ENCODE measurements around the gene EPB41L4B.
"Not testable (repeated sequence)": the region's sequence is repeated elsewhere in the genome, so short reads cannot be mapped to it uniquely, and the experiment has no call there.

The EPB41L4B gene

GRCh38 chr9:109229682-109230081 lies 91.2 kb downstream of the EPB41L4B start:
- TF ChIP-seq CTCF (IDR thresholded peaks at IDR 0.05; ENCODE audit: insufficient read depth, low read length, poor library complexity, severe bottlenecking) = no peak
- no peaks in the 10 kb centered on the region; the same call in none of the 2 replicates for H3K27me3 ChIP-seq (replicated peaks; ENCODE audit: control insufficient read depth, insufficient read depth, low read length)
- DNase-seq (ENCODE audit: extremely low read depth, insufficient read length) = no peak
- H3K36me3 ChIP-seq (ENCODE audit: control insufficient read depth, insufficient read depth, low read length) = no peaks in the 10 kb centered on the region
- no peak overlapping the region for H3K4me3 ChIP-seq (replicated peaks; ENCODE audit: low read depth, low read length)

- TF ChIP-seq CTCF (IDR thresholded peaks at IDR 0.05; ENCODE audit: insufficient read depth, low read length, poor library complexity, severe bottlenecking) = no peak
- no peak overlapping the region for H3K4me3 ChIP-seq (replicated peaks; ENCODE audit: low read depth, low read length)
- no peaks in the 10 kb centered on the region; the same call in none of the 2 replicates for H3K27me3 ChIP-seq (replicated peaks; ENCODE audit: control insufficient read depth, insufficient read depth, low read length)
- no peaks in the 10 kb centered on the region for H3K36me3 ChIP-seq (ENCODE audit: control insufficient read depth, insufficient read depth, low read length)
- DNase-seq (ENCODE audit: extremely low read depth, insufficient read length) = no peak
Observed at GRCh38 chr9:109228093-109228642, 92.7 kb downstream of the EPB41L4B start.

GRCh38 chr9:109225629-109226028 lies 95.2 kb downstream of the EPB41L4B start:
- H3K36me3 ChIP-seq (ENCODE audit: control insufficient read depth, insufficient read depth, low read length) = no peaks in the 10 kb centered on the region
- H3K4me3 ChIP-seq (replicated peaks; ENCODE audit: low read depth, low read length) = no peak overlapping the region
- DNase-seq (ENCODE audit: extremely low read depth, insufficient read length) = no peak
- no peak for TF ChIP-seq CTCF (IDR thresholded peaks at IDR 0.05; ENCODE audit: insufficient read depth, low read length, poor library complexity, severe bottlenecking)
- H3K27me3 ChIP-seq (replicated peaks; ENCODE audit: control insufficient read depth, insufficient read depth, low read length) = no peaks in the 10 kb centered on the region; the same call in 1 of the 2 replicates

- Histone ChIP-seq H3K27me3 (replicated peaks; ENCODE audit: control insufficient read depth, insufficient read depth, low read length) (no peaks in the 10 kb centered on the region; the same call in 1 of the 2 replicates), H3K36me3 (ENCODE audit: control insufficient read depth, insufficient read depth, low read length) (no peaks in the 10 kb centered on the region), H3K4me3 (replicated peaks; ENCODE audit: low read depth, low read length) (no peak overlapping the region)
- no peak for TF ChIP-seq CTCF (IDR thresholded peaks at IDR 0.05; ENCODE audit: insufficient read depth, low read length, poor library complexity, severe bottlenecking)
- no peak for DNase-seq (ENCODE audit: extremely low read depth, insufficient read length)
Observed at GRCh38 chr9:109224751-109225150, 96.1 kb downstream of the EPB41L4B start.

- not testable (repeated sequence) for H3K36me3 ChIP-seq (ENCODE audit: control insufficient read depth, insufficient read depth, low read length); H3K27me3 ChIP-seq (replicated peaks; ENCODE audit: control insufficient read depth, insufficient read depth, low read length); H3K4me3 ChIP-seq (replicated peaks; ENCODE audit: low read depth, low read length)
- peak; percentile 15 for DNase-seq (ENCODE audit: extremely low read depth, insufficient read length)
Observed at GRCh38 chr9:109218242-109218641, 102.6 kb downstream of the EPB41L4B start.

GRCh38 chr9:109214414-109214813 lies 106.4 kb downstream of the EPB41L4B start:
- no peaks in the 10 kb centered on the region; the same call in none of the 2 replicates for H3K27me3 ChIP-seq (replicated peaks; ENCODE audit: control insufficient read depth, insufficient read depth, low read length)
- no peaks in the 10 kb centered on the region for H3K36me3 ChIP-seq (ENCODE audit: control insufficient read depth, insufficient read depth, low read length)
- no peak overlapping the region for H3K4me3 ChIP-seq (replicated peaks; ENCODE audit: low read depth, low read length)
- TF ChIP-seq CTCF (IDR thresholded peaks at IDR 0.05; ENCODE audit: insufficient read depth, low read length, poor library complexity, severe bottlenecking) = no peak
- DNase-seq (ENCODE audit: extremely low read depth, insufficient read length) = no peak
